NCI-H748 treated with DMSO at 0.1 percent for 48 hours (cell line): ENCODE data around the gene GLI3.

Experiments
- DNase-seq: peaks from one replicate; lab custom pipeline; 2025; lab: John Stamatoyannopoulos, UW

GLI3 gene

GRCh38 chr7:42033480-42033879 is 203.5 kb downstream of the GLI3 start:
- DNase-seq, result no peak

- no peak for DNase-seq
These were observed 207.6 kb downstream of the GLI3 start for GRCh38 chr7:42029405-42029804.

- DNase-seq, result no peak
These were observed 209.5 kb downstream of the GLI3 start for GRCh38 chr7:42027521-42027920.

GRCh38 chr7:42026622-42027197 is 210.3 kb downstream of the GLI3 start:
- no peak for DNase-seq

- DNase-seq, result no peak
These were observed 211.2 kb downstream of the GLI3 start for GRCh38 chr7:42025635-42026375.

GRCh38 chr7:42024537-42024936 is 212.5 kb downstream of the GLI3 start:
- no peak for DNase-seq

- DNase-seq, result no peak
These were observed 213.7 kb downstream of the GLI3 start for GRCh38 chr7:42023262-42023661.

GRCh38 chr7:42022791-42023190 is 214.2 kb downstream of the GLI3 start:
- no peak for DNase-seq

GRCh38 chr7:42022056-42022455 is 215.0 kb downstream of the GLI3 start:
- DNase-seq, result no peak

GRCh38 chr7:42021631-42022030 is 215.4 kb downstream of the GLI3 start:
- no peak for DNase-seq

GRCh38 chr7:42020061-42020460 is 216.9 kb downstream of the GLI3 start:
- no peak for DNase-seq

- DNase-seq, result no peak
These were observed 219.5 kb downstream of the GLI3 start for GRCh38 chr7:42017349-42017986.

GRCh38 chr7:42016517-42016916 is 220.5 kb downstream of the GLI3 start:
- DNase-seq, result no peak

- no peak for DNase-seq
These were observed 222.1 kb downstream of the GLI3 start for GRCh38 chr7:42014625-42015618.

GRCh38 chr7:42012786-42013360 is 224.1 kb downstream of the GLI3 start:
- no peak for DNase-seq

GRCh38 chr7:42012313-42012712 is 224.7 kb downstream of the GLI3 start:
- no peak for DNase-seq

GRCh38 chr7:42011846-42012245 is 225.2 kb downstream of the GLI3 start:
- DNase-seq, result no peak

GRCh38 chr7:42010751-42011150 is 226.3 kb downstream of the GLI3 start:
- no peak for DNase-seq

- no peak for DNase-seq
These were observed 230.1 kb downstream of the GLI3 start for GRCh38 chr7:42006801-42007513.

GRCh38 chr7:42002654-42003053 is 234.4 kb downstream of the GLI3 start:
- DNase-seq, result no peak

- no peak for DNase-seq
These were observed 237.2 kb downstream of the GLI3 start for GRCh38 chr7:41999736-42000283.
